KMS-11 (cell line): ENCODE measurements around the gene EPC2.

Experiments used
- H2AFZ ChIP-seq: fragments of 200-600 bp; sonication (generic); 2 replicates; pipeline ENCODE4 v1.6.1; 2016; ENCODE audit warnings: antibody characterized with exemption, mixed run types, low read depth
- H3K27ac ChIP-seq: fragments of 200-600 bp; sonication (generic); 2 replicates; pipeline ENCODE4 v1.6.1; 2016; ENCODE audit warnings: mild to moderate bottlenecking, mixed run types
- H3K27me3 ChIP-seq: fragments of 200-600 bp; sonication (generic); 2 replicates; pipeline ENCODE4 v1.6.1; 2017; ENCODE audit warnings: mild to moderate bottlenecking, low read depth, mixed run types, moderate library complexity; ENCODE audit not compliant: insufficient read depth
- H3K36me3 ChIP-seq: fragments of 200-600 bp; sonication (generic); 2 replicates; pipeline ENCODE4 v1.6.1; 2017; ENCODE audit warnings: mild to moderate bottlenecking, mixed run types; ENCODE audit not compliant: insufficient read depth
- H3K4me1 ChIP-seq: fragments of 200-600 bp; sonication (generic); 2 replicates; pipeline ENCODE4 v1.6.1; 2016; ENCODE audit warnings: mild to moderate bottlenecking, low read depth, mixed run types; ENCODE audit not compliant: poor library complexity, severe bottlenecking
- H3K4me2 ChIP-seq: fragments of 200-600 bp; sonication (generic); 2 replicates; pipeline ENCODE4 v1.7.0; 2016; ENCODE audit warnings: mild to moderate bottlenecking, mixed run types
- H3K4me3 ChIP-seq: fragments of 200-600 bp; sonication (generic); IDR thresholded peaks from 2 replicates; pipeline ENCODE4 v1.6.1; 2017; ENCODE audit warnings: low read depth, low read length, mixed read lengths; ENCODE audit not compliant: insufficient read depth
- H3K79me2 ChIP-seq: fragments of 200-600 bp; sonication (generic); 2 replicates; pipeline ENCODE4 v1.6.1; 2016; ENCODE audit warnings: low read depth, mixed run types; ENCODE audit not compliant: insufficient read depth
- H3K9ac ChIP-seq: fragments of 200-600 bp; sonication (generic); 2 replicates; pipeline ENCODE4 v1.6.1; 2016; ENCODE audit warnings: mild to moderate bottlenecking, mixed run types
- H4K20me1 ChIP-seq: fragments of 200-600 bp; sonication (generic); 2 replicates; pipeline ENCODE4 v1.6.1; 2016; ENCODE audit warnings: mild to moderate bottlenecking, mixed run types; ENCODE audit not compliant: insufficient read depth
- TF ChIP-seq, protein P1 (sequence below): fragments of 200-600 bp; sonication (generic); conservative IDR thresholded peaks from 2 replicates; pipeline ENCODE4 v1.6.1; 2017; ENCODE audit warnings: low read depth, mild to moderate bottlenecking, antibody characterized with exemption, low read length, moderate library complexity, mixed read lengths

The EPC2 gene

GRCh38 chr2:148696985-148697384 is 52.4 kb downstream of the EPC2 start:
- H3K79me2 ChIP-seq, result peaks cover 4% of the 10 kb centered on the region; the same call in 1 of the 2 replicates
- H3K27ac ChIP-seq, result no peak overlapping the region
- H3K9ac ChIP-seq, result no peak overlapping the region
- TF ChIP-seq, protein P1, sequence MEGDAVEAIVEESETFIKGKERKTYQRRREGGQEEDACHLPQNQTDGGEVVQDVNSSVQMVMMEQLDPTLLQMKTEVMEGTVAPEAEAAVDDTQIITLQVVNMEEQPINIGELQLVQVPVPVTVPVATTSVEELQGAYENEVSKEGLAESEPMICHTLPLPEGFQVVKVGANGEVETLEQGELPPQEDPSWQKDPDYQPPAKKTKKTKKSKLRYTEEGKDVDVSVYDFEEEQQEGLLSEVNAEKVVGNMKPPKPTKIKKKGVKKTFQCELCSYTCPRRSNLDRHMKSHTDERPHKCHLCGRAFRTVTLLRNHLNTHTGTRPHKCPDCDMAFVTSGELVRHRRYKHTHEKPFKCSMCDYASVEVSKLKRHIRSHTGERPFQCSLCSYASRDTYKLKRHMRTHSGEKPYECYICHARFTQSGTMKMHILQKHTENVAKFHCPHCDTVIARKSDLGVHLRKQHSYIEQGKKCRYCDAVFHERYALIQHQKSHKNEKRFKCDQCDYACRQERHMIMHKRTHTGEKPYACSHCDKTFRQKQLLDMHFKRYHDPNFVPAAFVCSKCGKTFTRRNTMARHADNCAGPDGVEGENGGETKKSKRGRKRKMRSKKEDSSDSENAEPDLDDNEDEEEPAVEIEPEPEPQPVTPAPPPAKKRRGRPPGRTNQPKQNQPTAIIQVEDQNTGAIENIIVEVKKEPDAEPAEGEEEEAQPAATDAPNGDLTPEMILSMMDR, result no peak
- no peaks in the 10 kb centered on the region for H3K27me3 ChIP-seq
- no peak overlapping the region for H2AFZ ChIP-seq
- H3K4me3 ChIP-seq, result no peak overlapping the region
- H3K4me1 ChIP-seq, result no peaks in the 10 kb centered on the region
- H4K20me1 ChIP-seq, result no peaks in the 10 kb centered on the region
- H3K4me2 ChIP-seq, result no peak overlapping the region
- H3K36me3 ChIP-seq, result no peaks in the 10 kb centered on the region

DNA sequence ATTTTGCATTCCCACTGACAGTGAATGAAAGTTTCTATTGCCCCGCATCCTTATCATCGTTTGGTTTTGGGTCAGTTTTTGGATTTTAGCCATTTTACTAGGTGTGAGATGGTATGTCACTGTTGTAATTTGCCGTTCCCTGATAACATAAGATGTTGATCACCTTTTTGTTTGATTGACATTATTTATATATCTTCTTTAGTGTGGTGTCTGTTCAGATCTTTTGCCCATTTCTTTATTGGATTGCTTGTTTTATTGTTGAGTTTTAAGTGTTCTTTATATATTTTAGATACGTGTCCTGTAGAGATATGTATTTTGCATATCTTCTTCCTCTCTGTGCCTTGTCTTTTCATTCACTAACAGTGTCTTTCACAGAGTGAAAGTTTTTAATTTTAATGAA is 55.3 kb downstream of the EPC2 start:
- Histone ChIP-seq H3K4me2 (no peak overlapping the region), H3K4me3 (no peak overlapping the region), H3K9ac (no peak overlapping the region), H3K4me1 (no peaks in the 10 kb centered on the region), H3K27ac (no peak overlapping the region), H3K36me3 (no peaks in the 10 kb centered on the region), H4K20me1 (no peaks in the 10 kb centered on the region), H2AFZ (no peak overlapping the region), H3K27me3 (no peaks in the 10 kb centered on the region), H3K79me2 (peaks cover 4% of the 10 kb centered on the region; the same call in 1 of the 2 replicates)
- TF ChIP-seq, protein P1, result no peak

DNA sequence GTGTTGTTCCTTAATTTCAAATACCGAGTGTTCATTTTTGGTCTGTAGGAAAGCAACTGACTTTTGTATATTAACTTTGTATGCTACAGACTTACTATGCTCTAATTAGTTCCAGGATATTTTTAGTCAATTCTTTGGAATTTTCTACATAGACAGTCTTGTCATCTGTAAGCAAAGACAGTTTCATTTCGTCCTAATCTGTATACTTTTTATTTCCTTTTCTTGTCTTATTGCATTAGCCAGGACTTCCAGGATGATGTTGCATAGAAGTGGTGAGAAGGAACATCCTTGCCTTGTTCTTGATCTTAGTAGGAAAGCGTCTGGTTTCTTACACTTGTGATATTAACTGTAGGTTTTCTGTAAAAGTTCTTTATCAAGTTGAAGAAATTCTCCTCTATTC is 56.5 kb downstream of the EPC2 start:
- TF ChIP-seq, protein P1, result no peak
- Histone ChIP-seq H3K79me2 (peaks cover 4% of the 10 kb centered on the region; the same call in 1 of the 2 replicates), H3K4me2 (no peak overlapping the region), H2AFZ (no peak overlapping the region), H4K20me1 (no peaks in the 10 kb centered on the region), H3K36me3 (no peaks in the 10 kb centered on the region), H3K9ac (no peak overlapping the region), H3K27ac (no peak overlapping the region), H3K27me3 (no peaks in the 10 kb centered on the region), H3K4me1 (no peaks in the 10 kb centered on the region), H3K4me3 (no peak overlapping the region)

GRCh38 chr2:148701877-148702276 is 57.3 kb downstream of the EPC2 start:
- H3K36me3 ChIP-seq, result no peaks in the 10 kb centered on the region
- no peak overlapping the region for H3K4me2 ChIP-seq
- H4K20me1 ChIP-seq, result no peaks in the 10 kb centered on the region
- peaks cover 4% of the 10 kb centered on the region; the same call in 1 of the 2 replicates for H3K79me2 ChIP-seq
- H3K4me3 ChIP-seq, result no peak overlapping the region
- H3K4me1 ChIP-seq, result no peaks in the 10 kb centered on the region
- H3K27me3 ChIP-seq, result no peaks in the 10 kb centered on the region
- TF ChIP-seq, protein P1, result no peak
- H3K9ac ChIP-seq, result no peak overlapping the region
- H3K27ac ChIP-seq, result no peak overlapping the region
- no peak overlapping the region for H2AFZ ChIP-seq
